ENCODE results near the gene SLC25A42. TPM values are rescaled to one million over a fixed set of nuclear protein-coding genes. Genes with fewer than 3 reads are reported as not detected.
"Not testable (repeated sequence)": the region's sequence is repeated elsewhere in the genome, so short reads cannot be mapped to it uniquely, and the experiment has no call there.

The SLC25A42 gene
- total RNA-seq, 1 experiment from 2014 or later: 8.0 TPM

DNA sequence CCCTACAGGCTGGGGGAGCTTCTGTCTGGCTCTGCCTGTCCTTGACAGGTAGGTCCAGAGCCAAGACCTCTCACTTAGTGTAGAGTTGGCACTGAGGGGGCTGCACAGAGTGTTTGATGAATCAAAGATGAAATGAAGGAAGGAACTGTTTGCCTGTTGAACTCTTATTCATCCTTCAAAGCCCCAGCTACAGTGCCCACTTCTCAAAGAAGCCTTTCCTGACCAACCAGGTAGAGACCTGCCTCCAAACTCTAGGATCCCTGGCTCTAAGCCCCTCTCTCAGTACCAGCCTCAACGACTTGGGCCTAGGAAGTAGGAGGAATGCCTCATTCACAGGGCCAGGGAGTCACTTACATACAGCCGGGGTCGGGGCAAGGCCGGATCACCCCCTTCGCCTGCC lies 83.5 kb downstream of the SLC25A42 start:
- Histone ChIP-seq H3K4me2 (ENCODE audit: low read length) (no peak overlapping the region), H3K27me3 (ENCODE audit: low read length) (no peaks in the 10 kb centered on the region), H3K9ac (ENCODE audit: low read length) (no peak overlapping the region), H3K4me3 (ENCODE audit: low read length) (no peak overlapping the region), H3K9me3 (ENCODE audit: low read length) (no peaks in the 10 kb centered on the region), H4K20me1 (ENCODE audit: low read length) (no peaks in the 10 kb centered on the region), H2AFZ (ENCODE audit: low read length) (no peak overlapping the region), H3K79me2 (ENCODE audit: low read length) (no peaks in the 10 kb centered on the region), H3K36me3 (ENCODE audit: low read depth, low read length) (peaks cover 3% of the 10 kb centered on the region), H3F3A (ENCODE audit: low read length, unreplicated experiment) (no peaks in the 10 kb centered on the region), H3K9me2 (replicated peaks; ENCODE audit: low read length) (no peaks in the 10 kb centered on the region), H3K4me1 (ENCODE audit: insufficient read depth, low read length) (no peaks in the 10 kb centered on the region), H3K27ac (ENCODE audit: low read length) (no peak overlapping the region)
- intact Hi-C loops (cut with micrococcal nuclease): no loop called here
- TF ChIP-seq, protein P1, sequence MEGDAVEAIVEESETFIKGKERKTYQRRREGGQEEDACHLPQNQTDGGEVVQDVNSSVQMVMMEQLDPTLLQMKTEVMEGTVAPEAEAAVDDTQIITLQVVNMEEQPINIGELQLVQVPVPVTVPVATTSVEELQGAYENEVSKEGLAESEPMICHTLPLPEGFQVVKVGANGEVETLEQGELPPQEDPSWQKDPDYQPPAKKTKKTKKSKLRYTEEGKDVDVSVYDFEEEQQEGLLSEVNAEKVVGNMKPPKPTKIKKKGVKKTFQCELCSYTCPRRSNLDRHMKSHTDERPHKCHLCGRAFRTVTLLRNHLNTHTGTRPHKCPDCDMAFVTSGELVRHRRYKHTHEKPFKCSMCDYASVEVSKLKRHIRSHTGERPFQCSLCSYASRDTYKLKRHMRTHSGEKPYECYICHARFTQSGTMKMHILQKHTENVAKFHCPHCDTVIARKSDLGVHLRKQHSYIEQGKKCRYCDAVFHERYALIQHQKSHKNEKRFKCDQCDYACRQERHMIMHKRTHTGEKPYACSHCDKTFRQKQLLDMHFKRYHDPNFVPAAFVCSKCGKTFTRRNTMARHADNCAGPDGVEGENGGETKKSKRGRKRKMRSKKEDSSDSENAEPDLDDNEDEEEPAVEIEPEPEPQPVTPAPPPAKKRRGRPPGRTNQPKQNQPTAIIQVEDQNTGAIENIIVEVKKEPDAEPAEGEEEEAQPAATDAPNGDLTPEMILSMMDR (conservative IDR thresholded peaks at IDR 0.05; ENCODE audit: low read depth, low read length): no peak
- TF ChIP-seq EZH2 (IDR thresholded peaks at IDR 0.05; ENCODE audit: low read length, unreplicated experiment) (no peak), EZH2phosphoT487 (IDR thresholded peaks at IDR 0.05; ENCODE audit: borderline replicate concordance, low read length) (no peak)
- BruUV-seq (replicated peaks): no TSS peak
- ChIA-PET CTCF (no interaction called here), POLR2A (ENCODE audit: unreplicated experiment) (no interaction called here)
- no peak for DNase-seq
- no peak for ATAC-seq

DNA sequence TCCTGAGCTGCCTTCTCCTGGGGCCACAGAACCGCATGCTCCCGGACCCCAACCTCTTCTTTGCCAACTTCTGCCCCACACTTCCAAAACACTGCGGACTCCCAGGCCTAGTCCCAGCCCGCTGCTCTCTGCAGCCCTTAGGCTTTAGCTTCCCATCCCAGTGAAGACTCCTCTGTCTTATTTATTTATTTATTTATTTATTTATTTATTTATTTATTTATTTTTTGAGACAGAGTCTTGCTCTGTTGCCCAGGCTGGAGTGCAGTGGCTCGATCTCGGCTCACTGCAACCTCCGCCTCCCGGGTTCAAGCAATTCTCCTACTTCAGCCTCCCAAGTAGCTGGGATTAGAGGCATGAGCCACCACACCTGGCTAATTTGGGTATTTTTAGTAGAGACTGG lies 84.7 kb downstream of the SLC25A42 start:
- H3K4me1 ChIP-seq (ENCODE audit: insufficient read depth, low read length); H3K79me2 ChIP-seq (ENCODE audit: low read length); H3K9ac ChIP-seq (ENCODE audit: low read length); H3K9me3 ChIP-seq (ENCODE audit: low read length); H3K4me2 ChIP-seq (ENCODE audit: low read length); BruUV-seq (replicated peaks); POLR2A ChIA-PET (ENCODE audit: unreplicated experiment); ATAC-seq; DNase-seq; H3K4me3 ChIP-seq (ENCODE audit: low read length); intact Hi-C loops (cut with micrococcal nuclease); H4K20me1 ChIP-seq (ENCODE audit: low read length); CTCF ChIA-PET; H3K27ac ChIP-seq (ENCODE audit: low read length); H2AFZ ChIP-seq (ENCODE audit: low read length); H3K9me2 ChIP-seq (replicated peaks; ENCODE audit: low read length); H3K27me3 ChIP-seq (ENCODE audit: low read length); H3K36me3 ChIP-seq (ENCODE audit: low read depth, low read length); H3F3A ChIP-seq (ENCODE audit: low read length, unreplicated experiment): not testable (repeated sequence)

DNA sequence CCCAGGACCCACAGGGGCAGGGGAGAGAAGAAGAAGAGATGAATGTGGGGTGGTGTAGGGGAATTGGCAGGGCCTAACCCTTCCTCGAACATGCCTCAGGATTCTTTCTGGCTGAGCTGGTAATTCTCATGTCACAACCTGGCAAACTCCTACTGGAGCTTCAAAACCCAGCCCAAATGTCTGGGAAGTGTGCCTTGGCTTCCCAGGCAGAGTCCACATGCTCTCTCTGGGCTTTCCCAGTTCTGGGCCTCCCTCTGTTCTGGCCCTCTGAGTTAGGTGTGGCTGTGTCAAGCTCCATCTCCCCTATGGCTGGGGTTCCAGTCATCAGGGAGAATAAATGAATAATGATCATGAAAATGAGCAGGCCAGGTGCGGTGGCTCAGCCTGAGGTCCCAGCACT lies 85.6 kb downstream of the SLC25A42 start:
- intact Hi-C loops (cut with micrococcal nuclease): no loop called here
- no TSS peak for BruUV-seq (replicated peaks)
- DNase-seq (no peak), ATAC-seq (no peak)
- Histone ChIP-seq H3K79me2 (ENCODE audit: low read length) (no peaks in the 10 kb centered on the region), H3K9ac (ENCODE audit: low read length) (no peak overlapping the region), H3K4me2 (ENCODE audit: low read length) (no peak overlapping the region), H3K36me3 (ENCODE audit: low read depth, low read length) (peaks cover 3% of the 10 kb centered on the region), H4K20me1 (ENCODE audit: low read length) (no peaks in the 10 kb centered on the region), H3K9me3 (ENCODE audit: low read length) (no peaks in the 10 kb centered on the region), H3K4me3 (ENCODE audit: low read length) (no peak overlapping the region), H3K9me2 (replicated peaks; ENCODE audit: low read length) (no peaks in the 10 kb centered on the region), H2AFZ (ENCODE audit: low read length) (no peak overlapping the region), H3K27ac (ENCODE audit: low read length) (no peak overlapping the region), H3F3A (ENCODE audit: low read length, unreplicated experiment) (no peaks in the 10 kb centered on the region), H3K27me3 (ENCODE audit: low read length) (no peaks in the 10 kb centered on the region), H3K4me1 (ENCODE audit: insufficient read depth, low read length) (no peaks in the 10 kb centered on the region)
- TF ChIP-seq EZH2phosphoT487 (IDR thresholded peaks at IDR 0.05; ENCODE audit: borderline replicate concordance, low read length): no peak
- TF ChIP-seq EZH2 (IDR thresholded peaks at IDR 0.05; ENCODE audit: low read length, unreplicated experiment): no peak
- TF ChIP-seq, protein P1 (conservative IDR thresholded peaks at IDR 0.05; ENCODE audit: low read depth, low read length): no peak
- CTCF ChIA-PET: no interaction called here
- POLR2A ChIA-PET (ENCODE audit: unreplicated experiment): no interaction called here
